Hepatocyte (in vitro differentiated cells): ENCODE data around the gene TMEM215. TPM values are rescaled to one million over a fixed set of nuclear protein-coding genes. Genes with fewer than 3 reads are reported as not detected.

Source experiments
- DNase-seq: peaks from one replicate; pipeline ENCODE4 v3.0.0-alpha.2; 2016; ENCODE audit warnings: low spot score
- H2AFZ ChIP-seq: fragments of 200-600 bp; sonication (generic); 2 replicates; pipeline ENCODE4 v1.6.0; 2016; ENCODE audit warnings: antibody characterized with exemption, mild to moderate bottlenecking
- H3K27ac ChIP-seq: fragments of 200-600 bp; sonication (generic); 2 replicates; pipeline ENCODE4 v1.5.1; 2016; ENCODE audit warnings: mild to moderate bottlenecking
- H3K27me3 ChIP-seq: fragments of 200-600 bp; sonication (generic); 2 replicates; pipeline ENCODE4 v1.6.1; 2016
- H3K36me3 ChIP-seq: fragments of 200-600 bp; sonication (generic); replicated peaks from 2 replicates; pipeline ENCODE4 v1.5.1; 2016; ENCODE audit warnings: low read depth; ENCODE audit not compliant: insufficient read depth
- H3K4me1 ChIP-seq: fragments of 200-600 bp; sonication (generic); 2 replicates; pipeline ENCODE4 v1.5.1; 2016; ENCODE audit warnings: mild to moderate bottlenecking, moderate library complexity; ENCODE audit not compliant: insufficient read depth
- H3K4me2 ChIP-seq: fragments of 200-600 bp; sonication (generic); 2 replicates; pipeline ENCODE4 v1.6.0; 2016
- H3K4me3 ChIP-seq: fragments of 200-600 bp; sonication (generic); 2 replicates; pipeline ENCODE4 v1.5.1; 2016; ENCODE audit warnings: mild to moderate bottlenecking
- H3K79me2 ChIP-seq: fragments of 200-600 bp; sonication (generic); 2 replicates; pipeline ENCODE4 v1.6.0; 2017; ENCODE audit warnings: mild to moderate bottlenecking
- H3K9me2 ChIP-seq: fragments of 200-600 bp; sonication (generic); replicated peaks from 2 replicates; pipeline ENCODE4 v1.6.0; 2017; ENCODE audit warnings: mild to moderate bottlenecking; ENCODE audit not compliant: insufficient read depth
- H3K9me3 ChIP-seq: fragments of 200-600 bp; sonication (generic); 2 replicates; pipeline ENCODE4 v1.5.1; 2016; ENCODE audit warnings: low read depth, mild to moderate bottlenecking
- H4K20me1 ChIP-seq: fragments of 200-600 bp; sonication (generic); 2 replicates; pipeline ENCODE4 v1.6.0; 2016; ENCODE audit warnings: mild to moderate bottlenecking; ENCODE audit not compliant: insufficient read depth, poor library complexity, severe bottlenecking
- EZH2 ChIP-seq: fragments of 200-600 bp; sonication (generic); IDR thresholded peaks from 2 replicates; pipeline ENCODE4 v1.6.1; 2016; ENCODE audit warnings: antibody characterized with exemption, mild to moderate bottlenecking, borderline replicate concordance
- EZH2phosphoT487 ChIP-seq: fragments of 200-600 bp; sonication (generic); IDR thresholded peaks from one replicate; pipeline ENCODE4 v1.6.1; 2018; ENCODE audit warnings: antibody characterized with exemption, mild to moderate bottlenecking, low read depth, moderate library complexity; ENCODE audit not compliant: unreplicated experiment, severe bottlenecking
- WGBS: methylation state at CpG from one replicate; pipeline ENCODE4 v1.1.6; 2016; ENCODE audit warnings: low lambda C conversion rate; ENCODE audit errors: missing lambda C conversion rate; 5-methylcytosine and 5-hydroxymethylcytosine counted together
- polyA plus RNA-seq: library from polyadenylated mRNA; unstranded; fragments of >200 nt; fragmentation: Nextera tagmentation; extraction: Ambion mirVana; gene quantifications from 2 replicates; pipeline ENCODE4 v1.2.1, GENCODE V29; 2016
- total RNA-seq: library from RNA; depleted of rRNA; stranded (reverse); fragments of >200 nt; gene quantifications from 2 replicates; pipeline ENCODE4 v1.2.3, GENCODE V29; 2014
- TF ChIP-seq, protein P1 (sequence below): fragments of 200-600 bp; sonication (generic); IDR thresholded peaks from 2 replicates; pipeline ENCODE4 v1.5.1; 2016; ENCODE audit warnings: antibody characterized with exemption, mild to moderate bottlenecking; ENCODE audit not compliant: poor library complexity

Gene TMEM215
- total and polyA plus RNA-seq, 2 experiments from 2014 or later = 0.43 TPM; not detected in 1

DNA sequence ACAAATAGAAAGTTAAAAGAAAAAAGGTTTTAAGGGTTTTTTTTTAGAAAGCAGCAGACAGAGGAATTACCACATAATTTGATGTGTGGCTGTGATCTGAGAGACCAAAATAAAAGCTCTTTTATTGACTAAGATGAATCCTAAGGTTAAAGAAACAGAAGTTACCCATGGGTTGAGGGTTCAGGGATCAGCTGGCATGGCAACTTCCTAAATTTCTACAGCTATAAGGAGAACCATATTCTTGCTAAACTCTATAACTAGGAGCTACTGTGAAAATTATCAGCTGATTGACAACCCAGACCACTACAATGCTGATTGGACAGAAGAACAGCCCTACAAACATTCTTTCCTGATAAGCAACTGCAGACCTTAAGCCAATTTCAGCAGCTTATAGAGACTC lies 40.2 kb downstream of the TMEM215 start:
- H3K36me3 ChIP-seq = no peaks in the 10 kb centered on the region
- no peak overlapping the region for H3K4me2 ChIP-seq
- no peak overlapping the region for H3K27ac ChIP-seq
- no peaks in the 10 kb centered on the region for H3K9me2 ChIP-seq
- H2AFZ ChIP-seq = no peak overlapping the region
- no peak overlapping the region for H3K4me3 ChIP-seq
- H3K79me2 ChIP-seq = no peaks in the 10 kb centered on the region
- no peaks in the 10 kb centered on the region for H4K20me1 ChIP-seq
- TF ChIP-seq EZH2 (no peak), EZH2phosphoT487 (no peak)
- TF ChIP-seq, protein P1, sequence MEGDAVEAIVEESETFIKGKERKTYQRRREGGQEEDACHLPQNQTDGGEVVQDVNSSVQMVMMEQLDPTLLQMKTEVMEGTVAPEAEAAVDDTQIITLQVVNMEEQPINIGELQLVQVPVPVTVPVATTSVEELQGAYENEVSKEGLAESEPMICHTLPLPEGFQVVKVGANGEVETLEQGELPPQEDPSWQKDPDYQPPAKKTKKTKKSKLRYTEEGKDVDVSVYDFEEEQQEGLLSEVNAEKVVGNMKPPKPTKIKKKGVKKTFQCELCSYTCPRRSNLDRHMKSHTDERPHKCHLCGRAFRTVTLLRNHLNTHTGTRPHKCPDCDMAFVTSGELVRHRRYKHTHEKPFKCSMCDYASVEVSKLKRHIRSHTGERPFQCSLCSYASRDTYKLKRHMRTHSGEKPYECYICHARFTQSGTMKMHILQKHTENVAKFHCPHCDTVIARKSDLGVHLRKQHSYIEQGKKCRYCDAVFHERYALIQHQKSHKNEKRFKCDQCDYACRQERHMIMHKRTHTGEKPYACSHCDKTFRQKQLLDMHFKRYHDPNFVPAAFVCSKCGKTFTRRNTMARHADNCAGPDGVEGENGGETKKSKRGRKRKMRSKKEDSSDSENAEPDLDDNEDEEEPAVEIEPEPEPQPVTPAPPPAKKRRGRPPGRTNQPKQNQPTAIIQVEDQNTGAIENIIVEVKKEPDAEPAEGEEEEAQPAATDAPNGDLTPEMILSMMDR = no peak
- H3K27me3 ChIP-seq = peaks cover 3% of the 10 kb centered on the region
- no peak for DNase-seq
- no peaks in the 10 kb centered on the region for H3K9me3 ChIP-seq
- no peaks in the 10 kb centered on the region for H3K4me1 ChIP-seq

DNA sequence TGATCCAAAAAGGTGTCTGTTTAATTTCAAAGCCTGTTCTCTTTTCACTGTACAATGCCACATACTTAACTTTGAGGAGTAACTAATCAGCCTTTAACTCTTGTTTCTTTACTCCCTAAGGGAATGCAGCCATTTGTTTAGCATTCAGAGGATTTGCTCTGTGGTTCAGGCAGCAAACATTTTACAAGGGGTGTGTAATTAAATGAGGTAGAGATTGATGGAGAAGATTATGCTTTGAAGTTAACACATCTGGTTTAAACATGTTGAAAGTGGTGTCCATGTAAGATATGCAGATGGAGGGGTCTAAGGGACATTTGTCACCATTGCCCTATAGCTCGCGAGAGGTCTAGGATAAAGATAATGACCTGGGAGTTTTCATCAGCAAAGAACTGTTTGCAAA lies 41.9 kb downstream of the TMEM215 start:
- 44% methylated on average over 2 of the region's 2 CpGs for WGBS
- Histone ChIP-seq H3K4me3 (no peak overlapping the region), H3K4me1 (no peaks in the 10 kb centered on the region), H4K20me1 (no peaks in the 10 kb centered on the region), H2AFZ (no peak overlapping the region), H3K9me2 (no peaks in the 10 kb centered on the region), H3K27ac (no peak overlapping the region), H3K9me3 (no peaks in the 10 kb centered on the region), H3K79me2 (no peaks in the 10 kb centered on the region), H3K27me3 (peaks cover 3% of the 10 kb centered on the region), H3K36me3 (no peaks in the 10 kb centered on the region), H3K4me2 (no peak overlapping the region)
- TF ChIP-seq, protein P1 = no peak
- TF ChIP-seq EZH2 (no peak), EZH2phosphoT487 (no peak)
- no peak for DNase-seq

DNA sequence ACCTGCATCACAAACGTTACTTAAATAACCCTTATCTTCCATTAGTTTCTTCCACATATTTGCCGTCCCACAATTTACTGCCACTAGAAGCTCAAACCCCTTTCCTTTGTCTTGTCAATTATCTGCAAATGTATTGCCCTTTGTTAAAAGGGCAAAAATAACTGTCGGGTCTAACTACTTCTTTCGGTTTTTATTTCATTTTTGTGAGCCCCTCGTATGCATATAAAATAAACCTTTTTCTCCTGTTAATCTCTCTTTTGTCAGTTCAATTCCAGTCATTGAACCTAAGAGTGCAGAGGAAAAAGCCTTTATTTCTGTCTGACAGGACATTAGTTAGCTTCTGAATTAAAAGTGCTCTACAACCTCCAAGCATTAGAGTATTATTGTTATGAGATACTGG lies 45.5 kb downstream of the TMEM215 start:
- no peaks in the 10 kb centered on the region for H3K9me2 ChIP-seq
- 74% methylated on average over 5 of the region's 5 CpGs for WGBS

More for the DNA sequence above, 45.5 kb downstream of the TMEM215 start:
- DNase-seq = no peak
- H2AFZ ChIP-seq = no peak overlapping the region
- no peaks in the 10 kb centered on the region for H3K4me1 ChIP-seq
- H3K27me3 ChIP-seq = peaks cover 3% of the 10 kb centered on the region
- H3K4me2 ChIP-seq = no peak overlapping the region
- H4K20me1 ChIP-seq = no peaks in the 10 kb centered on the region
- TF ChIP-seq, protein P1 = no peak
- TF ChIP-seq EZH2phosphoT487 (no peak), EZH2 (no peak)
- no peaks in the 10 kb centered on the region for H3K36me3 ChIP-seq
- no peaks in the 10 kb centered on the region for H3K79me2 ChIP-seq
- no peak overlapping the region for H3K4me3 ChIP-seq
- no peak overlapping the region for H3K27ac ChIP-seq
- H3K9me3 ChIP-seq = no peaks in the 10 kb centered on the region
